ENCODE data around the gene SLC1A1.
"Not testable (repeated sequence)": the region's sequence is repeated elsewhere in the genome, so short reads cannot be mapped to it uniquely, and the experiment has no call there.

The SLC1A1 gene

DNA sequence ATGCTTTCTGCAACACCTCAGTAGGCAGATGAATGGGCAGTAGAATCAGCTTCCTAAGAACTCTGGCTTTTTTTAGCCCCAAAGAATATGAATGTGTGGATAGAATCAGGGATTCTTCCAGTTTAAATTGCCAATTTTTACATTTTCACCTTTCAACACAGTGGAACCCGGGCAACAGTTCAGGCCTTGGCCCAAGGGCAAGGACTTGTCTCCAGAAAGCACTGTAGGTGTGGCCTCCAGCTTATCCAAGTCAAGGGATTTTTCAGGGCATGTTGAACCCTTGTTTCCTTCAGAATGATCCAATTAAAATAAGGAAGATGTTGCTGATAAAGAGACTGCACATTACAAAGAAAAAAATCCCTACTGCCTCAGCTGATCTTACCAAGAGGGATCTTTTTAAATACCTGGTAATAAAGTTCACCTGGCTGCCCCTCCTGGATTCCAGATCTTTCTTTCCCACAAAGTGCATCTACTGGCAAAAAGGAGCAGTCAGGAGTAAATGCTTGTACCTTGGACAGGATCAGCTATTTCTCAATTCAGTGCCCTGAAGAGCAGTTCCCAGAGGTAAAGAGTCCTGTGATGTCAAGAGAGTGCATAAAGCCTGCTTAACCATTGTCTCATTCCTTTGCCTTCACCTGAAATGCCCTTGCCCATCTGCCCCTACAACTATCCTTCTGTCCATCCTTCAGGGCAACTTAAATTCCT lies 91.7 kb downstream of the SLC1A1 start:
- DNase-seq: no peak

DNA sequence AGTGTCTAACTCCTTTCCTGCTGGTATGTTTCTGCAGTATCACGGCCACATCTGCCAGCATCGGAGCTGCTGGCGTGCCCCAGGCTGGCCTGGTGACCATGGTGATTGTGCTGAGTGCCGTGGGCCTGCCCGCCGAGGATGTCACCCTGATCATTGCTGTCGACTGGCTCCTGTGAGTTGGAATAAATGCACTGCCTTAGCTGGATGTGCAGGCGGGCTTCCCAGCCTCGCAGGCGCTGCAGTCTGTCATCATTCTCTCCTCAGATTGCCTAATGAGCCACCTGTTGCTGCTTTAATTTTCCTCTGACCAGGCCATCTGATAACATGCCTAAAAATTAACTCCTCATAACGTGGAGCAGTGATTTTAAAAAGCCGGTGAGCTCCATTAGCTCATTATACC lies 92.7 kb downstream of the SLC1A1 start:
- DNase-seq: no peak

GRCh38 chr9:4584636-4585035 lies 94.4 kb downstream of the SLC1A1 start:
- DNase-seq: no peak

DNA sequence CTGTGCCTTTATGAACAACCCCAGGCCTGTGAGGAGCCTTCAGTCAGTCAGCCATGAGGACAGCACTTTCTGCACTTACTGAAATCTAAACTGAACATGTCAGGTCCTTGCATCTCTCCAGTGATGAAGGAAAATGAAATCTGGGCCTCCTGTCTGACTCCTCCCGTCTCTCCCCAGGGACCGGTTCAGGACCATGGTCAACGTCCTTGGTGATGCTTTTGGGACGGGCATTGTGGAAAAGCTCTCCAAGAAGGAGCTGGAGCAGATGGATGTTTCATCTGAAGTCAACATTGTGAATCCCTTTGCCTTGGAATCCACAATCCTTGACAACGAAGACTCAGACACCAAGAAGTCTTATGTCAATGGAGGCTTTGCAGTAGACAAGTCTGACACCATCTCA lies 94.9 kb downstream of the SLC1A1 start:
- no peak for DNase-seq

- DNase-seq: no peak
Measured at GRCh38 chr9:4588721-4589120, 98.5 kb downstream of the SLC1A1 start.

GRCh38 chr9:4590430-4591122 lies 100.3 kb downstream of the SLC1A1 start:
- no peak for DNase-seq

GRCh38 chr9:4591123-4591500 lies 100.8 kb downstream of the SLC1A1 start:
- DNase-seq: no peak

DNA sequence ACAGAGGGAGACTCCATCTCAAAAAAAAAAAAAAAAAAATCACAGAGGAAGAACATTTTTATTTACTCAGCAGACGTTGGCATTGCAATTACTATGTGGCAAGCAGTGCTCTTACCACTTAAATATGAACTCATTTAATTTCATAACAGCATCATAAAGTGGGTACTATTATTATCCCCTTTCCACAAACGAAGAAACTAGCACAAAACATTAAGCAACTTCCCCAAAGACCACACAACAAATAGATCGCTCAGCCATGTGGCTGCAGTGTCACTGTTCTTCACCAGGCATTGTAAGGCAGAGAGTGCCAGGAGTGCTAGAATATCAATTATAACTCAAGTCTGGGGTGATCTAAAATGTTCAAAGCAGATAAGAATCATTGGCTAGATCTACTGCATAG lies 102.0 kb downstream of the SLC1A1 start:
- no peak for DNase-seq

DNA sequence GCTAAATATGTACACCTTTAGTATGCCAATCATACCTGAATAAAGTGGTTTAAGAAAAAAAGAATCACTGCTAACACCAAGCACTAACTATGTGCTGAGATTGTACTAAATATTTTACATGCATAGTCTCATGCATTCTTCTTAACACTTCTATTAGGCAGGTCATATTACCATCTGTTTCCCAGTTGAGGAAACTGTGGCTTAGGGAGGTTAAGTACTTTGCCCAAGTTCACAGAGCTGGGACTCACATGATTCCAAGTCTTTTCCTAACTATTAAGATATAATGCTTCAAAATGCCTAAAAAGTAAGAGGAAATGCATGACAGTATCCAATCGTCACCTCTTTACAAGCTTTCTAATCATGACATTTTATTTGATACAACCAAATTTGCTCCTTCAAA lies 102.6 kb downstream of the SLC1A1 start:
- DNase-seq: no peak

GRCh38 chr9:4594545-4594944 lies 104.3 kb downstream of the SLC1A1 start:
- no peak for DNase-seq

- no peak for DNase-seq
Measured at GRCh38 chr9:4594994-4595393, 104.7 kb downstream of the SLC1A1 start.

GRCh38 chr9:4596165-4596922 lies 106.1 kb downstream of the SLC1A1 start:
- peak; percentile 35 for DNase-seq

DNA sequence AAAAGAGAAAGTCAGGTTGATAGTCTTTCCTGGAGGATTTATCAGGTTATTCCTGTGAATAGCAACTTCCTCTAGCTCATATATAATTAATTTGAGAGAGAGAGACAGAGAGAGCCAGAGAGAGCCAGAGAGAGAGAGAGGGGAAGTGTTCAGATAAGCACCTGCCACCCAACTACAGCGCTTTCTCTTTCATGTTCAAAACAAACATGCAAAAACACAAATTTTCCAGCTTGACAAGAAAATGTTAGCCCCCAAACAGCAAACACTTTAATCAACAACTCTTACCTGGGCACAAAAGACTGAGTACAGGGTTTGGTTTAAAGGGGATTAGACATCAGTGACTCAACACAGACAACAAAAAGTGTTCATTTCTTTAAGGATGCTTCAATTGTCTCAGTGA lies 110.1 kb downstream of the SLC1A1 start:
- no peak for DNase-seq

GRCh38 chr9:4603830-4604229 lies 113.6 kb downstream of the SLC1A1 start:
- DNase-seq: no peak

- DNase-seq: peak; percentile 53
Measured at GRCh38 chr9:4604678-4605095, 114.4 kb downstream of the SLC1A1 start.

DNA sequence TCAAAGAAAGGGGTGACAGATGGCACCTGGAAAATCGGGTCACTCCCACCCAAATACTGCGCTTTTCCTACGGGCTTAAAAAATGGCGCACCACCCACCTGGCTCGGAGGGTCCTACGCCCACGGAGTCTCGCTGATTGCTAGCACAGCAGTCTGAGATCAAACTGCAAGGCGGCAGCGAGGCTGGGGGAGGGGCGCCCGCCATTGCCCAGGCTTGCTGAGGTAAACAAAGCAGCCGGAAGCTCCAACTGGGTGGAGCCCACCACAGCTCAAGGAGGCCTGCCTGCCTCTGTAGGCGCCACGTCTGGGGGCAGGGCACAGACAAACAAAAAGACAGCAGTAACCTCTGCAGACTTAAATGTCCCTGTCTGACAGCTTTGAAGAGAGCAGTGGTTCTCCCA lies 115.8 kb downstream of the SLC1A1 start:
- DNase-seq: not testable (repeated sequence)

DNA sequence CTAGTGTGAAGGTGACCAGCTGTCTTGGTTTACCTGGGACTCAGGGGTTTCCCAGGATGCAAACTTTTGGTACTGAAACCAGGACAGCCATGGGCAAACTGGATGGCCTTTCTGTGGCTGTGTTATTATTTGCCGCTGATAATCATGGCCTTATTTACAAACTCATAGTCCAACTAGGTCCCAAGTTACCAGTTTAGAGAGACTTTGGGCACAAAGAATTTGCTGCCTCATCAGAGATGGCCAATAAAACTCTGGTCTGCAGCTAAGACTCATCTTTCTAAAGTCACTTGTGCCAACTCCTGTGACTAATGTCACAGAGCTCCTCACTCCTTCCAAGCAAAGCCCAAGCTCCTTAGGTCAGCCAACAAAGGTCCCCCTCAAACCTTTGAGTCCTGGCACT lies 124.4 kb downstream of the SLC1A1 start:
- no peak for DNase-seq

DNA sequence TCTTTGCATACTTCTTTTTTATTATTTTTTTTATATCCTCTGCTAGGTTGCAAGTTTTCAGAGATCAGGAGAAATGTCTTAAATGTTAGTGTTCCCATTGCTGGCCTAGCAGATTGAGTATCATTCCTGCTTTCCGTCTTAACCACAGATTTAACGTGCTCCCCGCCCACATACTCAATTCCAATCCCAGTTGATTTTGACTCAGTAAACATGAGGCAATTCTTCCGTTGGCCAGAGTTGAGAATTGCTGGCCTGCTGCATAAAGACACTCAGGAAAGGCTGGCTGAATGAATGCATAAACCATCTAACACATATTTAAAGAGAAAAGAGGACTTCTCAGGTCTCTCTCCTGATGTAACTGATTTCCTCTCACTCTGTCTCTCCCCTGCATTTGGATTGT lies 125.0 kb downstream of the SLC1A1 start:
- DNase-seq: no peak

DNA sequence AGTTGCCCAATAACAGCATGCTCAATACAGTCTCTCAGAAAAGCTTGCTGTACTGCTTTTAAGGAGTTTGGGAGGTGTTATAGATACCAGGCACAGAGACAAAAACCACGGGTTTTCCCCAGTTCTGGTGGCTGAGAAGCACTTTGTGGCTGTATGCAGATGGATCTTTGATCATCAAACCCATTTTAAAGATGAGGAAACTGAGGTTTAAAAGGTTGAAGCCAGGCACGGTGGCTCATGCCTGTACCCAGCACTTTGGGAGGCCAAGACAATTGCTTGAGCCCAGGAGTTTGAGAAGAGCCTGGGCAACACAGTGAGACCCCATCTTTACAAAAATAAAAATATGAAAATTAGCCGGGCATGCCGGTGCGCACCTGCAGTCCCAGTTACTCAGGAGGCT lies 125.5 kb downstream of the SLC1A1 start:
- no peak for DNase-seq

DNA sequence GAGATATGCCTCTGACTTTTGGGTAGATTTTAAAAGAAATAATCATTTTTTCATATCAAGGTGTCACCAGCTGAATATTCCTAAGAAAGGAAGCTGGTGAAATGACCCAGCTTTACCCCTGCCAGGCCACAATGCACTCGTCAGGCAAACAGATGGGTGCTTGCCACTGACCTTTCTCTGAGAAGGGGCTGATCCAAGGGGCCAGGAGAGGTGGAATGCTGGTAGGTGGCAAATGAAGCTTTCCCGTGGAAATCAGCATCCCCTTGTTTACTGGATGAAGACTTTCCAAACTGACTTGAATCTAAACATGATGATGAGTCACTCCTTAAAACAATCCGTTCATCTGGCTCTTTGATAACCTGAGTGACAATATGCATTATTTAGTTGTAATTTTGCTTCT lies 127.5 kb downstream of the SLC1A1 start:
- DNase-seq: no peak

DNA sequence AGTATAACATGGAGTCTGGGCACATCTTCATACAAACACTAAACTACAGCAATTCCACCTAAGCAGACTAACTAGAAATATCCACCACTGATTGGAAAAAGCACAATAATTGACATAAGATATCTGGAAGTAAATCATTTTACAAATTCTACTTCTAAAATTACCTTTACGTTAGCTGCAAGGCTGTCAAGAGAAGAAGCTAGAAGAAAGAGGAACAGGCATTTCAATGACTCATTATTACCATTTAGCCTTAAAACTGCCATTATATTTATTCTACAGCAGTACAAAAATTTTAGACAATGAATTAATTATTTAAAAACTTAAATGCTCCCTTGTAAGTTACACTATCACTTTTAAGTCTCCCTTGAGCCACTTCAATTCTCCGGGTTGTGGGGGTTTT lies 128.4 kb downstream of the SLC1A1 start:
- DNase-seq: no peak

DNA sequence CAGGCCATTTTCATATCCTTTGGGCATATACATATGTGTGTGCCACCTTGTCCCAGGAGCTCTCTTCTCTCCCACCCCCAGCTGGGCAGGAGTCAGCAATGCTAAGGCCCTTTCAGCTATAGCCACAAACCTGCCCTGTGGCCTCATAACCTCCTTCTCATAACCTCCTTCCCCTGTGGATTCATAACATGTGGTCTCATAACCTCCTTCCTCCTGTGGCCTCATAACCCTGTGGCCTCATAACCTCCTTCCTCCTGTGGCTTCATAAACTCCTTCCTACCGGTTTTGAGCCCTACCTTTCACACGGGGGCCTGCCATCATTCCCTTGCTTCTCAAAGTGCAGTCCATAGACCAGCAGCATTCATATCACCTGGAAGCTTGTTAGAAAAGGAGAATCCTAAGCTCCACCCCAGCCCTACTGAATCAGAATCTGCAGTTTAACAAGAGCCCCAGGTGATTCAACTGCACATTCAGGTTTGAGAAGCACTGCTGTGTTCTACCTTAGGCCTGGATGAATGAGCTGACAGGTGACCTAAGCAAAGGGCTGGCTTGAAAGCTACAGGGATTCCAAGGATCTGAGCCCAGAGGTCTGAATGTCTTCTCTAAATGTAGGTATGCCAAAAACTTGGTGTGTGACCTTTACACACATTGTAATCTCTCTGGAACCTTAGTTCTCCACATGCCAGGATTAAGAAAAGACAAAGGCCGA lies 129.9 kb downstream of the SLC1A1 start:
- no peak for DNase-seq

GRCh38 chr9:4620881-4621555 lies 130.8 kb downstream of the SLC1A1 start:
- no peak for DNase-seq
